HG03108 (cell line): ENCODE results near the gene RHOT2.
"Not testable (repeated sequence)": the region's sequence is repeated elsewhere in the genome, so short reads cannot be mapped to it uniquely, and the experiment has no call there.

Experiments used
- ATAC-seq: cut with Tn5 transposase; IDR thresholded peaks from one replicate; pipeline ENCODE4 v1.9.1; 2021; ENCODE audit warnings: moderate library complexity; ENCODE audit not compliant: unreplicated experiment

Gene RHOT2

GRCh38 chr16:712740-713250 lies 44.9 kb downstream of the RHOT2 start:
- not testable (repeated sequence) for ATAC-seq

DNA sequence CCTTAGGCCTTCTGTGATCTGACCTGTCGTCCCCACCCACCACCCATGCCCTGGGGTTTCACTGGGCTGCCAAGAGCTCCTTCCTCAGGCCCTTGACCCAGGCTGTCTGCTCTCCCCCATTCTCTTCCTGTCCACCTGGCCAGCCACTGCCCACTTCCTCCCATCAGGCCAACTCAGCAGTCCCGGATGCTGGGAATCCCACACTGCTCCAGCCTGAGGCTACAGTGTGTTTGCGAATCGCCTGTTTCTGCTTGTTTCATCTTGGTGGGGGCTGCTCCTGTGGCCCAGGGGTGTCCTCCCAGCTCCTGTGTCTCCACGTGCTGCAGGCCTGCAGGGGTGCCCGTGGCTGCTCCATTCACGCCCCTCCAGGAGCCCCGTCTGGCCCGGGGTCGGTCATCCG lies 46.1 kb downstream of the RHOT2 start:
- no peak for ATAC-seq

DNA sequence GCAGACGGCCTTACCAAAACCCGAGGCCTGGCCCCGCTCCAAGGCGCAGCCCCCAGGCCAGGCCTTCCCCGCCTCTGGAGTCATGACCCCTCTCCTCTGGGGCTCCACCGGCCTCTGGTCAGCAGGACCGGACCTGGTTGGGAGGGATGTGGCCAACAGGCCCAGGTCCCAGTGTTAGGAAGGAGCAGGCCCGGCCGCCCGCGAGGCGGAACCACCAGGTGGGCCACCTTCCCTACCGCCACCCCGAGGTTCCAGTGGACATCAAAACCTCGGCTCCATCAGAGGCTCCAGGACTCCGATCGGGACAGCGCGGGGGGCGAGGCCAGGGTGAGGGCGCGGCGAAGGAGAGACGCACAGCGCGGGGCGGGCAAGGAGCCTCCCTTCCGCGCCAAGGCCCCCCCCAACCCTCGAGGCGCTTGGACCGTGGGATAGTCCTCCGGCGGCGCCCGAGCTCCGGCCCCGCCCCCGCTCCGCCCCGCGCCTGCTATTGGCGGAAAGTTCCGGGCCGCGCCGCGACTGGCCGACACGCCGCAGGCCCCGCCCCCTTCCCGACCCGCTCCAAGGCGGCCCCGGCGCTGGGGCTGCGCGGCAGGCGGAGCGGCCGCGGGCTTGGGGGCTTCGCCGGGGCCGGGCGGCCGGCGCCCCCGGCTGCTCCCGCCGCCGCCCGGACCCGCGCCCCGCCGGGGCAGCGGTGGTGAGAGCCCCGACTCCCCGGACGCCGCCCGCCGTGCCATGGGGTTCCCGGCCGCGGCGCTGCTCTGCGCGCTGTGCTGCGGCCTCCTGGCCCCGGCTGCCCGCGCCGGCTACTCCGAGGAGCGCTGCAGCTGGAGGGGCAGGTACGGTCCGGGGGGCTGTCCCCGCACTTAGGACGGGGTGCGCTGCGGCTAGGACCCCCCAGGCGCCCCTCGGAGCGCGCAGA lies 46.9 kb downstream of the RHOT2 start, which contains the start of gene METRN:
METRN (plus strand) TSS at position 561 of the 919 bp plus-strand sequence; CDS start at position 733, 172 bp downstream.
- ATAC-seq, result peak; percentile 74

GRCh38 chr16:715477-716199 lies 47.7 kb downstream of the RHOT2 start:
- peak; percentile 8 for ATAC-seq

- no peak for ATAC-seq
Measured at GRCh38 chr16:716200-716568, 48.3 kb downstream of the RHOT2 start.

DNA sequence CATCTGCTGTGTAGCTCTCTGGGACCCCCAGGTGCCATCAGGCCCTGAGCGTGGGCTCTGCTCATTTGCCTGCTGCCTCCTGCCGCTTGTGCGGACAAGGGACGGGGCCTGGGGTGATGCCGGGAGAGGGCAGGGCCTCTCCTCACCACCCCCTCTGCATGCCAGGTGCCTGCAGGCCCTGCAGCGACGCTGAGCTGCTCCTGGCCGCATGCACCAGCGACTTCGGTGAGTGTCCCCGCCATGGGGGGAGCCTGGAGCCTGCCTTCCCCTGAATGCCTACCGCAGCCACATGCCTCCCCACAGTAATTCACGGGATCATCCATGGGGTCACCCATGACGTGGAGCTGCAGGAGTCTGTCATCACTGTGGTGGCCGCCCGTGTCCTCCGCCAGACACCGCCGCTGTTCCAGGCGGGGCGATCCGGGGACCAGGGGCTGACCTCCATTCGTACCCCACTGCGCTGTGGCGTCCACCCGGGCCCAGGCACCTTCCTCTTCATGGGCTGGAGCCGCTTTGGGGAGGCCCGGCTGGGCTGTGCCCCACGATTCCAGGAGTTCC lies 48.9 kb downstream of the RHOT2 start:
- ATAC-seq, result no peak

DNA sequence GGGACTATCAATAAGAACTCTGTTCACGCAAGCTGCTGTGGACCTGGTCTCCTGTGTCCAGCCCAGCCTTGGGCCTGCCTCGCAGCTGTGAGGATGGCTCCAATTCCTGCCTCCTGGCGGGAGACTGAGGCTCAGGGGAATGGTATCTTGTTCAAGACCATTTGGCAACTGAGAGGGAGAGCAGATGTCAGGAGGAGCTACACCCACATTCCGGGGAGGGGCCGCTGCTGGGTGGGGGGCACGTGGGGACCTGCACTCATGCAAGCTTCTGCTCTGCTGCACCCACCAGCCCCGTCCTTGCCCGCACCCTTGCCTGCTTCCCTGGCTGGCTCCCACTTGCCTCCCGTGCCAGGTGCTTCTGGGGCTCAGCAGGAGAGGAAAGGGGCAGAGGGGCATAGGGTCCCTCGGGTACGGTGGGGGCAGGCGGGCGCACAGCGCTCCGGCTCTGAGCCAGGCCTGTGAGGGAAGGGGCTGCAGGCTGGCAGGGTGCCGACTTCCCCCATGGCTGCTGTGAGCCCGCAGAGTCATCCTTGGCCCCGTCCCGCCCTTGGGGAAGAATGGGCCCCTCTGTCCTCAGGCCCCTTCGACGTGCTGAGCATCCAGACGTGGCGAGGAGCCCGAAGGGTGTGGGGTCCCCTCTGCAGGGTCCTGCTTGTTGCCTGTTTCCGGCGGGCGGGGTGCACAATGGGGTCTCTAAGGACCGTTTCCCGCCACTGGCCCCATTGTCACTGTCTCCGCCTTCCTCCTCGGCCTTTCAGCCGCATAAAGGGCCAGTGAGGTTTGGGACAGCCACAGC lies 49.7 kb downstream of the RHOT2 start:
- no peak for ATAC-seq

DNA sequence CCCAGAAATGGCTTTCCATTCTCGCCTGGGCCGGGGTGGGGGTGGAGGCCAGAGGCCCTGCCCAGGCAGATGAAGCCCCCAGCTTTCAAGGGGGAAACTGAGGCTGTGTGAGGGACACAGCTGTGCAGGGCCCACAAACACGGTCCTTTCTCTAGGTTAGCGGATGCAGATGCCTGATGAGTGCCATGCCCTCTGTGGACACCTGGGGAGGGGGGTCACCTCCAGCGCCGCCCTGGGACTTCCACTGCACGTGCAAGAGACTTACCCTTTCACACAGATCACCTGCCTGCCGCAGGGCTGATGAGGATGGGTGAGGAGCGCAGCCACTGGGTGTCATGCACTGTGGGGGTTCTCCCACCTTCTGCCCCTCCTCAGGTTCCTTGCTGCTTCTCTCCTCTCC lies 50.5 kb downstream of the RHOT2 start:
- no peak for ATAC-seq

GRCh38 chr16:718922-719321 lies 51.0 kb downstream of the RHOT2 start:
- no peak for ATAC-seq

DNA sequence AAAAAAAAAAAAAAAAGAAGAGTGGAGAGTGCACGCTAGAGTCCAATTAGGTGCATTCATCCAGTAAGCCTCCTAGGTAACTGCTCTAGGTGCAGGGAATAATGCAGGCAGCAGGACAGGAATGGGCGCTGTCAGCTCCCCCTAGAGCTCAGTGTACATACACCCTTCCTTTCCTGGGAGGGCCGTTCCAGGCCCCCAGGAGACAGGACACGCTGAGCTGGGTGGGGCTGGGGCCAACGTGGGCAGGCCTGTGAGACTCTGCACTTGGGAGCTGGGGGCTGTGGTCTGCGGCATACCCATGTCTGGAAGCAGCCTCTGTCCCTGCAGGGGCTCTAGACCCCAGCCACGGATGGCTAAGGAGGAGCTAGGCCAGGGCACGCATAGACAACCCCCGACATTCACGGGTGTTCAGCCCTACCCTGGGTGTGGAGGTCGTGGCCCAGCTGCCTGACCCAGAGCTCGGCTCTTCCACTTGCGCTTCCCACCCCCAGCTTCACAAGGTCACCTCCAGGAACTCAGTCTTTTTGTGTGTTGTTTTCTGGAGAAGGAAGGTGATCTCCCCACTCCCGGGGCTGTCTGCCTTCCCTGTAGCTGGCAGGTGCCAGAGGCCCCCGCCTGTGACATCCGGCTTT lies 52.0 kb downstream of the RHOT2 start:
- no peak for ATAC-seq

GRCh38 chr16:720447-720989 lies 52.6 kb downstream of the RHOT2 start:
- ATAC-seq, result no peak

GRCh38 chr16:720990-721764 lies 53.2 kb downstream of the RHOT2 start, which contains the start of gene ANTKMT:
Gene ANTKMT (plus strand): TSS chr16:721146. CDS start chr16:721275, 129 bp downstream.
- ATAC-seq, result peak; percentile 59

- no peak for ATAC-seq
Measured at GRCh38 chr16:721765-722540, 54.0 kb downstream of the RHOT2 start.

- no peak for ATAC-seq
Measured at GRCh38 chr16:722835-723633, 55.1 kb downstream of the RHOT2 start.

GRCh38 chr16:723695-724094 lies 55.8 kb downstream of the RHOT2 start:
- no peak for ATAC-seq
